Epithelial cell of esophagus (primary cell): Measurements from ENCODE around the gene COP1.
A peak's percentile ranks its signal among the peaks of the same experiment; 100 is the strongest.

Experiments used
- DNase-seq: peaks from one replicate; pipeline ENCODE4 v3.0.0; 2010; ENCODE audit warnings: low read depth
- H3K4me3 ChIP-seq: 2 replicates; pipeline ENCODE4 v1.5.1; 2011; ENCODE audit warnings: mild to moderate bottlenecking, low read length, control low read depth
- TF ChIP-seq, protein P1 (sequence below): IDR thresholded peaks from 2 replicates; pipeline ENCODE4 v1.5.1; 2011; ENCODE audit warnings: low read depth, mild to moderate bottlenecking, low read length, control low read depth, inconsistent platforms; ENCODE audit not compliant: insufficient read depth; ENCODE audit errors: missing control alignments

Gene COP1

DNA sequence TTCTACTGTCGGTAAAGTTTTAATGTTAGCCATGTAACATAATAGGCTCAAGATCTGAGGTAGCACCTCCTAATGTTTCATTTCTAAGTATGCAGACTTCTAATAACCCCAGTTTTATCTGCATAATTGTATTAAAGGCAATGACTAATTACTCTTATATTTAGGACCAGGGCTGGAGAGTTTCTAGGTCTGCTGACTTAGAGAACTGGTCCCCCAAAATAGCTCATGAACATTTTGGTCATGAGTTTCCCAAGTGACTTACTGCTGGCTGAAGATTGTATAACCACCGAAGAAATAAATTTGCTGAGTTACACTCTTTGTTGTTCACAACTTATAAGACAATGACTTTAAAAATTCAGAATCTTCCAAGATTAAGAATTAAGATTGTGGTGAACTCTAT, 265.9 kb downstream of the COP1 start:
- TF ChIP-seq, protein P1, sequence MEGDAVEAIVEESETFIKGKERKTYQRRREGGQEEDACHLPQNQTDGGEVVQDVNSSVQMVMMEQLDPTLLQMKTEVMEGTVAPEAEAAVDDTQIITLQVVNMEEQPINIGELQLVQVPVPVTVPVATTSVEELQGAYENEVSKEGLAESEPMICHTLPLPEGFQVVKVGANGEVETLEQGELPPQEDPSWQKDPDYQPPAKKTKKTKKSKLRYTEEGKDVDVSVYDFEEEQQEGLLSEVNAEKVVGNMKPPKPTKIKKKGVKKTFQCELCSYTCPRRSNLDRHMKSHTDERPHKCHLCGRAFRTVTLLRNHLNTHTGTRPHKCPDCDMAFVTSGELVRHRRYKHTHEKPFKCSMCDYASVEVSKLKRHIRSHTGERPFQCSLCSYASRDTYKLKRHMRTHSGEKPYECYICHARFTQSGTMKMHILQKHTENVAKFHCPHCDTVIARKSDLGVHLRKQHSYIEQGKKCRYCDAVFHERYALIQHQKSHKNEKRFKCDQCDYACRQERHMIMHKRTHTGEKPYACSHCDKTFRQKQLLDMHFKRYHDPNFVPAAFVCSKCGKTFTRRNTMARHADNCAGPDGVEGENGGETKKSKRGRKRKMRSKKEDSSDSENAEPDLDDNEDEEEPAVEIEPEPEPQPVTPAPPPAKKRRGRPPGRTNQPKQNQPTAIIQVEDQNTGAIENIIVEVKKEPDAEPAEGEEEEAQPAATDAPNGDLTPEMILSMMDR = no peak
- no peak for DNase-seq
- no peak overlapping the region for H3K4me3 ChIP-seq

DNA sequence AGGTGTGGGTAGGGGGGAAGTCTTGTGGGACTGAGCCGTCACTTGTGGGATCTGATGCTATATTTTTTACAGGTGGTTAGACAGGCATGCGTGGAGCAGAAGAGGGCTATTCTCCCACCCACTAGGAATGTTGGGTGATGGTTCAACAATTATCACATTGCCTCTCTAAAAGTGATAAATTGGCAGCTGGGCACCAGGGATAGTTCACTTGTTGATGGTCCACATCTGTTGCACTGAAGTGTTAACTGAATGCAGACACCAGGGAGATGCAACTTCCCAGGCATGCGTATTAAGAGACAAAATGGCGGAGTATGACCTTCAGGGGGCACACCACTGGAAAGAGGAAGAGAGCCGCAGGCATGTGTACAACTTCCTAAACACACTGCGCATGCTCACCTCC, 270.4 kb downstream of the COP1 start:
- no peak overlapping the region for H3K4me3 ChIP-seq
- TF ChIP-seq, protein P1 = no peak
- no peak for DNase-seq

DNA sequence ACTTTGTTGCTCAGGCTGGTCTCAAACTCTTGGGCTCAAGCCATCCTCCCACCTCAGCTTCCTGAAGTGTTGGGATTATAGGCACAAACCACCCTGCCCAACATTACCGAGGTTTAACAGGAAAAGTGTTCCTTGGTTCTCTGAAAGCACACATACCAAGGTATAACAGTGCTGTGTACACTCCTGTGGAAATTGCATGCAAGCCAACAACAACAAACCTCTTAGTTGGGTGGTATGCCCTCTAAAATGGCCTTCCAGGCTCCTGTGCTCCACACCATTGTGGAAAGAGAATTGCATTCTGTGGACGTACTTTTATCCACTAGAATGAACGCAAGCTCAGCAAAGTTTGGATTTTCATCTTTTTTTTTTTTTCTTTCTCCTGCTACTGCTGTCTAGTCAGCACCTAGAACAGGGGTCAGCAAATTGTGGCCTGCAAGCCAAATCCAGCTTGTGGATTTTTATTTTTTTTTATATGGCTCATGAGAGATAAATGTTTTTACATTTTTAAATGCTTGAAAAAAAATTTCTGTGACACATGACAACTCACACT, 271.4 kb downstream of the COP1 start:
- TF ChIP-seq, protein P1 = no peak
- no peak for DNase-seq
- H3K4me3 ChIP-seq = no peak overlapping the region

DNA sequence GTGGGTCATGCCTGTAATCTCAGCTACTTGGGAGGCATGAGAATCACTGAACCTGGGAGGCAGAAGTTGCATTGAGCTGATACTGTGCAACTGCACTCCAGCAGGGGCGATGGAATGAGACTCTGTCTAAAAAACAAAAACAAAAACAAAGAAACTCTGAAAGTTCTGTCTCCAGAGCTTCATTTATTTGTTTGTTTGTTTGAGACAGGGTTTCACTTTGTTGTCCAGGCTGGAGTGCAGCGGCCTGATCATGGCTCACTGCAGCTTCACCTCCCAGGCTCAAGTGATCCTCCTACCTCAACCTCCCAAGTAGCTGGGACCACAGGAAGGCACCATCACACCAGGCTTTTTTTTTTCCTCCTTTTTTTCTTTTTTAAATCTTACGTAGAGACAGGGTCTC, 271.9 kb downstream of the COP1 start:
- H3K4me3 ChIP-seq = no peak overlapping the region
- TF ChIP-seq, protein P1 = no peak
- DNase-seq = no peak

DNA sequence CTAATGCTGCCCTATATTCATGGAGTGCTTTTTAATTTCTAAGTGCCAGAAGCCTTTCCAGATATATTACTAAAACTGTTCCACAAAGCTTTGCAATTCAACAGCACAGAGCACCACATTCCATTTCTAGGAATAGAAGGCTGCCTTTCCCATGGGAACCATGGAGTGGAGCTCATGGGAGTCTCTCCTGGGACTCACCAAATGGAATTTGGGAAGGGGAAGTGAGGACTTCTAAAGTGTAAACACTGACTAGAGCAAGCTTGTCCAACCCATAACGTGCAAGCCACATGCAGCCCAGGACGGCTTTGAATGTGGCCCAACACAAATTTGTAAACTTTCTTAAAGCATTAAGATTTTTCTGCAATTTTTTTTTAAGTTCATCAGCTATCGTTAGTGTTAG, 273.3 kb downstream of the COP1 start:
- peak; percentile 10 for DNase-seq
- no peak overlapping the region for H3K4me3 ChIP-seq
- TF ChIP-seq, protein P1 = no peak

DNA sequence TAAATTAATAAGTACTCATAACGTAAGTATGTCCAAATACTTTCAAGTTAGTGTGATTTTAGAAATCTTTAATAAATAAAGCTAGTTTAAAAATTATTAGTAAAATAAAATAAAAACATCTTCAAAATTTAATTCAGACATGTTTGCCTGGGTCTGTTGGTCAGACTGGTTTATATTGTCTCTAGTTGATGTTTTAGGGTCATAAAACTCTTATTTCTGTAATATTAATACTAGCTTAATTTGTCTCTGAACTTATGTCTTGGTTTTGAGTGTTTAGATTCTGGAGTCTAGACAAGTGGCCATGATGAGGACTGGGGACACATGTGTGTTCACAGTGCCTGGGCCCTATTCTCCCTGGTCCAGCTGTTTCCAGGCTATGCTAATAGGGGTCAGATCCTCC, 279.1 kb downstream of the COP1 start:
- DNase-seq = no peak
- TF ChIP-seq, protein P1 = no peak

DNA sequence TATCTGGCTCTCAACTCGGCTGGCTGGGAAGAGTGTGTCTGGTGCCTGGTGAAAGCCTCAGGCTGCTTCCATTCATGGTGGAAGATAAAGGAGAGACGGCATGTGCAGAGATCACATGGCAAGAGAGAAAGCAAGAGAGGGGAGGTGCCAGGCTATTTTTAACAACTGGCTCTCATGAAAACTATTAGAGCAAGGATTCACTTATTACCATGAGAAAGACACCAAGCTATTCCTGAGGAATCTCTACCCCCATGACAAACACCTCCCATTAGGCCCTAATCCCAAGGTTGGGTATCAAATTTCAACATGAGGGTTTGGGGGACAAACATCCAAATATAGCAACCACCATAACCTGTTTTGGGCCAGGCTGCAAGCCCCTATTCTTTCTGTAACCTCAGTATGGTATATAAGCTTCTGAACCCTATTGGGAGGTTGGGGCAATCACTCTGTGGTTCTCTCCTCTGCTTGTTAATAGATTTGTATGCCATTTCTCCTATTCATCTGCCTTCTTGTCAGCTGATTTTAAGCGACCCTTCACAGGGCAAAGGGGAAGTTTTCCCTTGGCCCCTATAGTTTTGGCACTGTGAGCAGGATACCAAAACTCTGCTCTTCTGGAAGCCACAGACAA, 284.7 kb downstream of the COP1 start:
- H3K4me3 ChIP-seq = no peak overlapping the region
- DNase-seq = no peak
- TF ChIP-seq, protein P1 = no peak

More for the DNA sequence above, 279.1 kb downstream of the COP1 start:
- no peak overlapping the region for H3K4me3 ChIP-seq
